GM19395 (cell line): Measurements from ENCODE around the gene RND3.

ENCODE experiments used
- ATAC-seq: cut with Tn5 transposase; IDR thresholded peaks from one replicate; pipeline ENCODE4 v1.9.1; 2021; ENCODE audit warnings: mild to moderate bottlenecking, moderate library complexity; ENCODE audit not compliant: unreplicated experiment

RND3 gene

DNA sequence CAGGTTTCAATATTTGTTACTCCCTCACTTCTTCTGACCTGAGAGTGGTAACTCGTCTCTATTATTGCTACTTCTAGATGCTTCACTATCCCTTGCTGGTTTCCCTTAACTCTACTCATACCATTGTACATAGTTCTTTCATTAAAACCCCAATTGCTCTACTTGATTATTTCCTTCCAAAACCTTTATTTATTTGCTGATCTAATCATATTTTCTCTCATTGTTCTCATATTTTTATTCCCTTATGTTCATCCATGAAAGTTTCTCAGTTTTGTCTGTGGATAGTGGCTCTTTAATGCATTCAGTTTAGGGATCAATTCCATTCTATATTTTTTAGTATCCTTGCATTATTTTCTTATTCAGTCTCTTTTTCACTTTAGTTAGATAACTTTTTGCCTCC lies 42.1 kb downstream of the RND3 start:
- no peak for ATAC-seq

DNA sequence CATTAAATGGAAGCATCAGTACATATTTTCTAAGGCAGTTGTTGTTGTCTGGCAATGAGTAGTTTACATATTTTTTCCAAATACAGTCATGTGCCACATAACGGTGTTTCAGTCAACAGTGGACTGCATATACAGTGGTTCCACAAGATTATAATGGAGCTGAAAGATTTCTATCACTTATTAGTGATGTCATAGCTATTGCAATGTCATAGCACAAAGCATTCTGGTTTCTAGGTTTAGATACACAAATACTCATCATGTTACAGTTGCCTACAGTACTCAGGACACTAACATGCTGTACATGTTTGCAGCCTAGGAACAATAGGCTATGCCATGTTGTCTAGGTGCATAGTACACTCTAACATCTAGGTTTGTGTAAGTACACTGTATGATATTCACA lies 45.0 kb downstream of the RND3 start:
- ATAC-seq: no peak

DNA sequence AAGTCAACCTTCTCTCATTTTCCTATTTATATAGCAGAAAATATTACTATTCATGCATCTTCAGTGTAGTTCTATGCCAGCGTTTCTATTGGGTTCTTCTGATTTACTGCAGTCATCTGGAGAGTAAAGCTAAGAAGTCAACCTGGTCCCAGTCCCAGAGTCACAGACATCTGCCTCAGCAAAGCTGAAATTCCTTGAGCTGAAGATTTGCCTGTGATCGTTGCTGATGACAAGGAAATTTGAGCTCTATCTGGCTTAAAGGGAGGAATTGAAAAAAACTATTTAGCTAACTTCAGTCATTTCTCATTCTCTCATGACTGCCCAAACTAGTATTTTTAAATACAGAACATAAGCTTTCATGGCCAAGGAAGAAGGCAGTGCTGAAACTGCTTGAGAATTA lies 45.7 kb downstream of the RND3 start:
- no peak for ATAC-seq

DNA sequence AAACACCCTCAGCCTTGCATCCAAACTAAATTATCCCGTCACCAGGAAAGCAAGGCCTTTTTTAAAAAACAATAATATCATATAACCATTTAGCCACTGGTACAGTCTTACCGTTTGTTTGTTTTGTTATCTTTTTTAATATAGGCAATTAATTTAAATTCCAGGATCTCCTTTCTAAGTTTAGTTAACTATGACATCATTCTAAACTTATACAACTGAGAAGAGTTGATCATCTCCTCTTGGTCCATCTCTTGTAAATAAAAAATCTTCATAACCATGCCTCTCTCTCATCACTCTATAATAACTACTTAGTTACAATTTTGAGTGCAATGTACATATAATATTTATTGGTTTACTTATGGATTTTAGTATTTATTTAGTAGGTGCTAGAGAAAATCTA lies 46.2 kb downstream of the RND3 start:
- no peak for ATAC-seq

DNA sequence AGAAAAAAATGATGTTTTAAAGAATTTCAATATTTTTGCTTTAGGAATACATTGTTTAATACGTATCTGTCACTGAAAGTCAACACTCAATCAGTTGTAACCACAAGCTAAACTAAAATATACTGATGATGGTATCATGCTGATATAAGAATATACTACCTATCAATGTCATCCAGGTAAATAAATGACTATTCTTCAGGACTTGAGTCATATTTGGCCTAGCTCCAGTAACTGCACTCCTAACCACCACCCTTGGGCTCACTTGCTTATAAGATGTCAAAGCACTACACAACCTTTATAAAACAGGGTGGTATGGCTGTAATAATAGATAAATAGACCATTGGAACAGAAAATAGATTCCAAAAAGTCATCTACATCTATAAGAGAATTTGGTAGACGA lies 48.8 kb downstream of the RND3 start:
- no peak for ATAC-seq

DNA sequence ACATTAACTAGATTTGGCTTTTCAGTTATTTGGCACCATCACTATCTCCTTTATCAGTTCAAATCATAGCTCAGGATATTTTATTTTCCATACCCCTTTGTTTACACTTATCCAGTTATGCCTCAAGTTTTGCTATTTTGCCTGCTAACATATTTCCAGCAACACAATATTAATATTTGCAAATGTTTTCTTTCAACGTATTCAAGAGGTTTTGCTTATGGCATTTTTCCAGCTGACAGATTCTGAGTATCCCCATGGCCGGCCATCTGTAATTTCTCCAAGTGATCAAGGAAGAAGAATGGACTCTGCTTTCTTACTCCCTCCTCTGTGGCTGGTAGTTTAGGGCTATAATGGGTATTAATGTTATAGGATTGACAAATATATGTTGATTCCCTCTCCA lies 49.4 kb downstream of the RND3 start:
- no peak for ATAC-seq

DNA sequence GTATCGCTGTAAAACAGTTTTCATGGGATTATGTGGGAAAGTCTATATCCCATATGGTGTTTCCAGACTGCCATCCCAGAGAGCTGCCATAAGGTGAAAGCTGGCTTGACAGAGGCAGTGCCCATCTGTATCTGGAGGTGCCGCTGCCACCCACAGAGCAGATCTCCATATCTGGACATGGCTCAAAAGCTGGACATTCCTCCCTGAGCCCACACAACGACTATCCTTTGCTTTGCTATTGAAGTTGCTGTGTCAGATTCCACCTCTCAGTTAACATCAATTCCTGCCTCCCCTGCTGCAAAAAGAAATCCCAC lies 55.2 kb downstream of the RND3 start:
- ATAC-seq: no peak

DNA sequence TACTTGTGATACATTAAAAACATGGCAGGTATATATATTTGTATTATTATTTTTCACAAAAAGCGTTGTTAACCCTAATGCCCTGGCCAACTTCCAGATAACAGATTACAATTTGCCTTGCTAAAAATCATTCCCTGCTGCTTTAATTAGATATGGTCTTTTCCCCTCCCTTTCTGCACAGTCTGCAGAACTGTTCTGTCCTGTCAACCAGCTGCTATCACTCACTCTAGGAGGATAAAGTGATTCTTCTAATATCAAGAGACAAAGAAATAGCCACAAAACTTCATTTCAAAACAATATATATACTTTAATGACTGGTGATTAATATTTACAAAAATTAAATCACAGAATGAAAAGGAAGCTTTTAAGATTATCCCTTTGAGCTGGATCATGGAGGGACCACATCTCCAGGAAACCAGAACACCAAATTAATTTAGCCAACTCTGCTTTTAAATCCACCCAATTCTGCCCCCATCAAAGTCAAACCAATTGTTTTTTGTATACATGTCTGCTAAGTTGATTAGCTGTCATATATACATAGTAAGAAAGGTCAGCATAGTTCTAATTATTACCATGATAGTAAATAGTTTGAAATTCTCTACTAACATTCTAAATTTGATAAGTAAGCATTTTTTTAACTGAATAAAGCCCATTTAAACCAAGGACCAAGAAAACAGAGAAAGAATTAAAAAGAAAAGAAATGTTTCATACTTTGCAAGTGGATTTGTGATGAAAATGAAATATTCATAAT lies 55.7 kb downstream of the RND3 start:
- no peak for ATAC-seq

DNA sequence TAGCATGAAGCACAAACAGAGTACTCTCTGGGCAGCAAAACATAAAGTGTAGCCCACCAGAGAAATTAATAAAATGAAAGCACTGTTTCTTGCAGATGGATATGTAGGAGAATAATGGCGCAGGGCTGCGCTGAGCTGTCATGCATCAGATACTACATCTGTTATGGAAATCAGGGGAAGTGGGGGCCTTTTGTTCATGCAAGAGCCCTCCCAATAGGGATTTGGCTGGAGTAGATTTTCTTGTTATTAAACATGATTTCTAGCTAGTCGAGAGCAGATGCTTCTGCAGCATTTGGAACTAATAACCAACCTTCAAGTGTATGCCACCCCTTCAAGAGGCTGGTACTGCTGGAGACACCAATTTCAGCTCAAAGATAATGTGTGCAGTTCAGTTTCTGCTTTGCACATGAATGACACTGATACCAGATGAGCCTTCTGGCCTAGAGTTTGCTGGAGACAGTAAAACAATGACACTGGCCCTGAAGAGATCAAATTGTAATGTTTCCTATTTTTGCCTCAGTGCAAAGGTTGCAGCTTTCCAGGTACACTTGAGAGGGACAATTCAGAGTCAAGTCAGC lies 58.0 kb downstream of the RND3 start:
- ATAC-seq: no peak

DNA sequence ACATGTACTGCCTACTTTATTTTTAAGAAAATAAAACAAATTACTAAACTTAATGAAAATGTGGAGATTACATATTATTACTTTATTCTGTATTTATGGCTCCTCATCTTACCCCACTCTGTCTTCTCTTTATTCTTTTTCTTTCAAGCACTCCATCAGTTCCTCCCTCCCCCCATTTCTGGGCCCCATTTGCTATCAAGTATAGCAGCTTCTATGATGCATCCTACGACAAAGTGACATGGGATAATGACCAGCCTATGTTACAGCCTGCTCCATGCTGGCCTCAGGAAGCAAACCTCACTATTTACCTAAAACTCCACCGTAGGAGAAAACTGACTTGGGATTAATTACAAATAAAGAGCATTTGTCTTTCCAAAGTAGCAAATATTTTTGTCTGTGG lies 58.8 kb downstream of the RND3 start:
- ATAC-seq: no peak

DNA sequence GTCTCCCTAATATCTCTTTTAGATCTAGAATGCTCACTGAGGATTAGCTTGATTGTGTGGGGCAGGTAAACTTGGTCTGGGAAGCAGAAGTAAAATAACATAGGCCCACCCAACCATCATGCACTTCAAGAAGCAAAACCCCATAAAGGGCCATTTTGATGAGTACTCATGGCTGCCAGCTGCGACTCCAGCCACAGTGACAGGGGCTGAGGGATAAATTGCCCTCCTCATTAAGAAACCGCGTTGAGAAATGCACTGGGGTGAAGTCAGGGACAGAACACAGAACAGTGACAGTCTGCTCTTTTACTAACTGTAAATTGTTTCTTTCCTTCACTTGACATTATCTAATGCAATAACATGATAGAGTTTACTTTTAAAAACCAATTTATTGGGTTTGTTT lies 60.2 kb downstream of the RND3 start:
- ATAC-seq: no peak

DNA sequence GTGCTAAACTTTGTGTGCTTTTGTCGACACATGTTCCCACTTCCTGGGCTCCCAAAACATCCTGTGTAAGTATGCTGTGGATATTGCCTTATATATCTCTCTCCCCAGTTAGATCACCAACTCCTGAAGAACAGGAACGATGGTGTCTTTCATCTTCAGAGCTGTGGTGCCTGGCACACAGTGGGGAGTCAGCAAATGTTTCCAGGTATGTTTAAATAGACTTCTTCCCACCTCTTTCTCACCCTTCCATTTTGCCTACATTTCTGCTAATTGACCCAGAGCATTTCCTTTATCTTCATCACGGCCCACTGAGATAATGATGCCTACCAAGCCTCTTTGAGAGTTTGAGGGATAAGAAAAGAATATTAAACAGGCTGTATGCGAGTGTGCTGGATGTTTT lies 60.7 kb downstream of the RND3 start:
- ATAC-seq: no peak

DNA sequence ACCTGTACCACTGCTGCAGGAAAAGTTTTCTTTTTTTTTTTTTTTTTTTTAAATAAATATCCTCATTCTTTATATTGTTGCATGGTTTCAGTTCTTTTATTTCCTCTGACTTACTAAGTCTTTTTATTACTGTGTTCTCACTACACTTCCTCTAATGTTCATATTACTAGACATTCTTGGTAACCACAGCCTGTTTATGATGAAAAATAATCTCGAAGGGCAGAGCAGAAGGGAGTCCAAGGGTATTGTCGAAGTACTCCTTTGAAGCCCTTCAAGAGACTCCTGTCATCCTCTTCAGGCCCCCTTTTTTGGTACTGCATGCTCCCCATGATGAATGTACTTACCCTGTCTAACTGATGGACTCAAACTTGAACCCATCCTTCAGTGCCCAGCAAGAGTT lies 61.2 kb downstream of the RND3 start:
- ATAC-seq: no peak

DNA sequence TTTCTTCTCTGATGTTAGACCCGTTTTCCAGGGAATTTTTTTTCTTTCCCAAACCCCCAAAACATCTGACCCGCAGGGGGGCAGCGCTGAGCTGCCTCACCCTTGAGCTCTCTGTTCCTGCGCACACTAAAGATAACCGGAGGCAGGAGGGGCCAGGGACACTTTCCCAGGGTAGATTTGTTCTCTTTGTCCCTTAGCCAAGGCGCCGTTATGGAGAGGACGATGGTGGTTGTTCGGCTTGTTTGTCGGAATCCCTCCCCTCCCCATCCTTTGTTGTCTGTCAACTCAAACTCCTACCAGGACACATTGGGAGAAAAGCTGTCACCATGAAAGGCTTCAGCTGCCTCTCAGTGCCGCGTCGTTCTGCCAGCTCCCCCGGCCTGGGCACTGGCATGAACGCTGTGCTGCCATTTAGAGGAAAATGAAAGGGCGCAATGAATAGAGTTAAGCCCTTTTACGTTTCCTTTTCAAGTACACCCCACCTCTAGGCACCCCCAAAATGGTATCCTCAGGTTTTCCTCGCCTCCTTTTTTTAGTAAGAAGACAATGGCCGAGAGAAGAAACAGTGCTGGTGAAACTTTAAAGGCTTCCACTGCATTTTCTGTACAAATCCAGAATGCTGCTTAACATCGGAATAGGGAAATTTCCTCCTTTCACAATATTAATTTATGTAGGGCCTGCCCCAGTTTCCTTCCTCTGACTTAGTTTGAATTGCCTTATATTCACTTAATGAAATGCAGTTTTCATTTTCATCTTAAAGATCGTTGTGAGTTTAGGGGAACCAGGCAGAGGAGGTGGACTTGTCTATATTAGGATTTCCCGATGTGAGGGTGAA lies 62.1 kb downstream of the RND3 start:
- no peak for ATAC-seq

DNA sequence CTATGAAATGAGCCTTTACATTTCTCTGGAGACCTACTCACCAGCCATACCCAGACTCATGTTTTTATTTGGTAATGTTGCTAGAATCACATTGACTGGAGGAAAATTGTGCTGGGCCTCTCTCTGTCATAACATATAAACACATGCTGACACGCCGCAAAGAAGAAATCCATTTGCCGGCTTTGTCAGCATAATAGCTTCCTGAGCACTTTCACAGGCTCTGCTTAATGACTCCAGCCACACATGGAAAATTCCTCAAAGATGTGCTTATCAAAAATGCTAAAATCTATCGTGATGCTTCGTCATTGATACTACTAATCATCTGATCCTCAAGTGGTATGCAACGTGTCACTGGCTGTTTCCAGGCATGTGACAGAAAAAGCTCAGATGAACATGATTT lies 63.1 kb downstream of the RND3 start:
- no peak for ATAC-seq

DNA sequence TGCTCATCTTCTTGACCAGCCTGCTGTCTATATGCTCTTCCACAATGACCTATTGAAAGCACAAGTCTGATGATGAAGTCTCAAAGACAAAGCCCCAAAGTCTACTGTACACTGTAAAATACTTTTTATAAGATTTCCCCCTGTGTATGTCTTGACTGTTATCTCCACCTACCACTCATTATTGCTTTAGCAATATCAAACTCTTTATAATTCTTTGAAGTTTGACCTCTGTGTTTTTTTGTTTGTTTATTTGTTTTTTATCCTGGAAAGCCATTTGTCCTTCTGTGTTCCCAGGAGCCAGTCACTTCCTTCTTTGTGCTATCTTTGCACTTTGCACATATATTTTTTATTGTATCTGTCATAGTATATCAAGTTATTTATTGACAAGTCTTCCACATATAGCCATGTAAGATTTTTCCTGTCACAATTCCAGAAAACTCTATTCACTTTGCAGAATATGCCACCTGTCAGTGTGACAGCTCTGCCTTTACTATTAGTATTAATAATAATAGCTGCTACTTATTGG lies 66.3 kb downstream of the RND3 start:
- no peak for ATAC-seq

DNA sequence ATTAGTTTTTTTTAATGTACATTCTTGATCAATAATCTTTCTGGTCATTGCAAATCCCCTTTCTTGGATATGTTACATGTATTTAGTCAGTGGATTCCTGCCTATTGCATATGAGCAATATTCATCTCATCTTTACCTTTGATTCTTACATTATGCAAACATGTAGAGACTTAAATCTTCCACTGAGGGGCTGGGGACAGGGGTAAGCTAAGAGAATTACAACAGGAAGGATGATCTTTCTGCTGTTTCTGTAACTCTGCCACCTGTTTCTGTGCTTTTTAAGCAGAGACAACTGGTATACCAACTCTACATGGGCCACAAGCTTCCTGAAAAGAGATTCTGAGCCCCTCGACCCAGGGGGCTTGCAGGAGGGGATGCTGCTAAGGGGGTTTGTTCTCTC lies 68.6 kb downstream of the RND3 start:
- no peak for ATAC-seq
